HEK293 (cell line): ENCODE results near the gene SCRN3.

Experiments used
- CTCF ChIA-PET: fragments of 350-600 bp; formaldehyde crosslinking; extraction: SDS; loops from one replicate; lab custom pipeline; 2021; ENCODE audit warnings: antibody characterized with exemption; lab: Yijun Ruan, JAX
- POLR2A ChIA-PET: fragments of 300-600 bp; formaldehyde crosslinking; extraction: SDS; loops from one replicate; lab custom pipeline; 2020; ENCODE audit warnings: antibody characterized with exemption, inconsistent platforms; lab: Yijun Ruan, JAX
- H3K27ac ChIP-seq: fragments of 200-500 bp; sonication (Bioruptor generic); 2 replicates; pipeline ENCODE4 v1.5.1; 2014; ENCODE audit warnings: low read depth, low read length, control low read depth, inconsistent platforms; ENCODE audit errors: extremely low read depth
- H3K36me3 ChIP-seq, 2 experiments: fragments of 200-500 bp in 1 of 2; sonication (Bioruptor generic) in 1 of 2; 1 replicate in 1 of 2; 2 replicates in 1 of 2; pipeline ENCODE4 v1.5.1; 2014 to 2017; ENCODE audit warnings: inconsistent platforms in 2 of 2, low read length in 2 of 2; ENCODE audit not compliant: control insufficient read depth in 2 of 2, insufficient read depth in 1 of 2
- H3K4me1 ChIP-seq: fragments of 200-500 bp; sonication (Bioruptor generic); 2 replicates; pipeline ENCODE4 v1.5.1; 2014; ENCODE audit warnings: mild to moderate bottlenecking, low read length, inconsistent platforms; ENCODE audit not compliant: control insufficient read depth, insufficient read depth
- H3K4me3 ChIP-seq: 2 replicates; pipeline ENCODE4 v1.5.1; 2011; ENCODE audit warnings: low read depth, mild to moderate bottlenecking, control low read depth, low read length, moderate library complexity
- H3K9me3 ChIP-seq: fragments of 200-500 bp; sonication (Bioruptor generic); 2 replicates; pipeline ENCODE4 v1.5.1; 2014; ENCODE audit warnings: low read depth, low read length, inconsistent platforms; ENCODE audit not compliant: control insufficient read depth, insufficient read depth
- GLI2 ChIP-seq: fragments of 450-650 bp; formaldehyde crosslinking; IDR thresholded peaks from 2 replicates; pipeline ENCODE4; 2017; ENCODE audit warnings: missing biosample characterization, missing genetic modification characterization, low read depth, borderline replicate concordance
- KLF10 ChIP-seq: fragments of 450-650 bp; IDR thresholded peaks from 2 replicates; pipeline ENCODE4 v1.5.1; 2018; ENCODE audit warnings: missing biosample characterization, mild to moderate bottlenecking, missing genetic modification characterization
- OSR2 ChIP-seq: fragments of 450-650 bp; formaldehyde crosslinking; IDR thresholded peaks from 2 replicates; pipeline ENCODE4 v1.5.1; 2016; ENCODE audit warnings: missing biosample characterization, missing genetic modification characterization
- SP7 ChIP-seq: fragments of 450-650 bp; formaldehyde crosslinking; IDR thresholded peaks from 2 replicates; pipeline ENCODE4 v1.5.1; 2016; ENCODE audit warnings: missing biosample characterization, missing genetic modification characterization
- TCF7L2 ChIP-seq: IDR thresholded peaks from 2 replicates; pipeline ENCODE4 v1.6.1; 2011; ENCODE audit warnings: low read depth, mild to moderate bottlenecking, inconsistent platforms, low read length, moderate library complexity, borderline replicate concordance
- ZBTB17 ChIP-seq: fragments of 450-650 bp; formaldehyde crosslinking; IDR thresholded peaks from 2 replicates; pipeline ENCODE4 v1.5.1; 2016; ENCODE audit warnings: missing biosample characterization, missing genetic modification characterization
- ZEB2 ChIP-seq: fragments of 450-650 bp; formaldehyde crosslinking; IDR thresholded peaks from 2 replicates; pipeline ENCODE4 v1.5.1; 2016; ENCODE audit warnings: missing biosample characterization, missing genetic modification characterization
- ZIC2 ChIP-seq: fragments of 450-650 bp; formaldehyde crosslinking; IDR thresholded peaks from 2 replicates; pipeline ENCODE4 v1.5.1; 2016; ENCODE audit warnings: missing biosample characterization, missing genetic modification characterization
- ZNF133 ChIP-seq: fragments of 450-650 bp; formaldehyde crosslinking; IDR thresholded peaks from 2 replicates; pipeline ENCODE4 v1.5.1; 2016; ENCODE audit warnings: missing biosample characterization, missing genetic modification characterization
- ZNF140 ChIP-seq: fragments of 450-650 bp; formaldehyde crosslinking; IDR thresholded peaks from 2 replicates; pipeline ENCODE4 v1.5.1; 2016; ENCODE audit warnings: missing biosample characterization, missing genetic modification characterization
- ZNF146 ChIP-seq: fragments of 450-650 bp; formaldehyde crosslinking; IDR thresholded peaks from 2 replicates; pipeline ENCODE4 v1.5.1; 2016; ENCODE audit warnings: missing biosample characterization, missing genetic modification characterization
- ZNF311 ChIP-seq: fragments of 450-650 bp; formaldehyde crosslinking; IDR thresholded peaks from 2 replicates; pipeline ENCODE4 v1.5.1; 2017; ENCODE audit warnings: missing biosample characterization, missing genetic modification characterization, borderline replicate concordance
- ZNF324 ChIP-seq: fragments of 450-650 bp; formaldehyde crosslinking; IDR thresholded peaks from 2 replicates; pipeline ENCODE4 v1.5.1; 2016; ENCODE audit warnings: missing biosample characterization, missing genetic modification characterization
- ZNF366 ChIP-seq: fragments of 450-650 bp; formaldehyde crosslinking; conservative IDR thresholded peaks from 2 replicates; pipeline ENCODE4 v1.5.1; 2016; ENCODE audit warnings: missing biosample characterization, missing genetic modification characterization
- ZNF394 ChIP-seq: fragments of 450-650 bp; formaldehyde crosslinking; IDR thresholded peaks from 2 replicates; pipeline ENCODE4 v1.5.1; 2016; ENCODE audit warnings: missing biosample characterization, missing genetic modification characterization, mild to moderate bottlenecking, moderate library complexity, borderline replicate concordance
- ZNF433 ChIP-seq: fragments of 450-650 bp; formaldehyde crosslinking; IDR thresholded peaks from 2 replicates; pipeline ENCODE4 v1.5.1; 2016; ENCODE audit warnings: missing biosample characterization, missing genetic modification characterization, low read depth
- ZNF501 ChIP-seq: fragments of 450-650 bp; formaldehyde crosslinking; IDR thresholded peaks from 2 replicates; pipeline ENCODE4 v1.5.1; 2016; ENCODE audit warnings: missing biosample characterization, missing genetic modification characterization
- ZNF785 ChIP-seq: fragments of 450-650 bp; formaldehyde crosslinking; IDR thresholded peaks from 2 replicates; pipeline ENCODE4 v1.5.1; 2016; ENCODE audit warnings: missing biosample characterization, missing genetic modification characterization
- ZNF843 ChIP-seq: fragments of 450-650 bp; formaldehyde crosslinking; IDR thresholded peaks from 2 replicates; pipeline ENCODE4 v1.5.1; 2016; ENCODE audit warnings: missing biosample characterization, missing genetic modification characterization
- TF ChIP-seq, protein P1 (sequence below): fragments of 450-650 bp; formaldehyde crosslinking; conservative IDR thresholded peaks from 2 replicates; pipeline ENCODE4 v1.5.1; 2016; ENCODE audit warnings: low read depth, missing biosample characterization, missing genetic modification characterization
- TF ChIP-seq, protein P2 (sequence below): fragments of 450-650 bp; formaldehyde crosslinking; IDR thresholded peaks from 2 replicates; pipeline ENCODE4 v1.5.1; 2016; ENCODE audit warnings: missing biosample characterization, missing genetic modification characterization, borderline replicate concordance
- TF ChIP-seq, protein P3 (sequence below): fragments of 450-650 bp; formaldehyde crosslinking; IDR thresholded peaks from 2 replicates; pipeline ENCODE4 v1.5.1; 2017; ENCODE audit warnings: missing biosample characterization, missing genetic modification characterization
- TF ChIP-seq, protein P4 (sequence below): fragments of 450-650 bp; formaldehyde crosslinking; IDR thresholded peaks from 2 replicates; pipeline ENCODE4 v1.5.1; 2017; ENCODE audit warnings: missing biosample characterization, missing genetic modification characterization

Gene SCRN3

DNA sequence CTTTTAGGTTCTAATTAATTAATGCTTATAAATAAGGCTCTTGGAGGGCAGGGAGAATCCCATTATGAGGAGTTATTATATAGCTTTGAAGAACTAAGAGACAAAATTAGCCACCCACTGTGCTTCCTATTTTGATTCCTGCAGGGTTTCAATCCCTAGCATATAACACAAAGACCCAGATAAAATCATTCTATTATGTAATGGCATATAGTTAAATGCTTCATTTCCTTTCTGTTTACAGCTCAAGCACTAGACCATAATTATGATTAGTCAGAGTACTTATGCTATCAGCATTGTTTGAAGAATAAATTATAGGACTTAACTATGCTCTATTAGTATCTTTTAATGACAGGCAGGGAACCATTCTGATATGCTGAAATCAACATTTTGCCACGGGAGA, 82.2 kb downstream of the SCRN3 start:
- H3K4me1 ChIP-seq: no peaks in the 10 kb centered on the region
- CTCF ChIA-PET: interaction anchor here (0.6 to 2.3 kb wide), 3 partner anchors 15 to 518 kb away, joined by 3 to 13 read pairs (median 5); no protein-coding TSS in a partner anchor
- no peak overlapping the region for H3K4me3 ChIP-seq
- no peak overlapping the region for H3K27ac ChIP-seq
- H3K36me3 ChIP-seq: peaks cover 0 to 3% of the 10 kb centered on the region in 2 experiments; a peak in 2 of 3 replicates
- H3K9me3 ChIP-seq: no peaks in the 10 kb centered on the region
- POLR2A ChIA-PET: no interaction called here
- TF ChIP-seq ZNF843 (tag by site-specific recombination): peak; percentile 50; the same call in 1 of the 2 replicates
- TF ChIP-seq SP7 (tag by site-specific recombination): peak; percentile 95
- no peak for TF ChIP-seq ZNF140
- 0 out of 2 replicates have a peak, but pooled peaks have one; percentile 35 for TF ChIP-seq KLF10
- no peak for TF ChIP-seq ZNF311
- TF ChIP-seq ZNF324 (tag by site-specific recombination): no peak
- no peak for TF ChIP-seq ZNF133 (tag by site-specific recombination)
- TF ChIP-seq, protein P1, sequence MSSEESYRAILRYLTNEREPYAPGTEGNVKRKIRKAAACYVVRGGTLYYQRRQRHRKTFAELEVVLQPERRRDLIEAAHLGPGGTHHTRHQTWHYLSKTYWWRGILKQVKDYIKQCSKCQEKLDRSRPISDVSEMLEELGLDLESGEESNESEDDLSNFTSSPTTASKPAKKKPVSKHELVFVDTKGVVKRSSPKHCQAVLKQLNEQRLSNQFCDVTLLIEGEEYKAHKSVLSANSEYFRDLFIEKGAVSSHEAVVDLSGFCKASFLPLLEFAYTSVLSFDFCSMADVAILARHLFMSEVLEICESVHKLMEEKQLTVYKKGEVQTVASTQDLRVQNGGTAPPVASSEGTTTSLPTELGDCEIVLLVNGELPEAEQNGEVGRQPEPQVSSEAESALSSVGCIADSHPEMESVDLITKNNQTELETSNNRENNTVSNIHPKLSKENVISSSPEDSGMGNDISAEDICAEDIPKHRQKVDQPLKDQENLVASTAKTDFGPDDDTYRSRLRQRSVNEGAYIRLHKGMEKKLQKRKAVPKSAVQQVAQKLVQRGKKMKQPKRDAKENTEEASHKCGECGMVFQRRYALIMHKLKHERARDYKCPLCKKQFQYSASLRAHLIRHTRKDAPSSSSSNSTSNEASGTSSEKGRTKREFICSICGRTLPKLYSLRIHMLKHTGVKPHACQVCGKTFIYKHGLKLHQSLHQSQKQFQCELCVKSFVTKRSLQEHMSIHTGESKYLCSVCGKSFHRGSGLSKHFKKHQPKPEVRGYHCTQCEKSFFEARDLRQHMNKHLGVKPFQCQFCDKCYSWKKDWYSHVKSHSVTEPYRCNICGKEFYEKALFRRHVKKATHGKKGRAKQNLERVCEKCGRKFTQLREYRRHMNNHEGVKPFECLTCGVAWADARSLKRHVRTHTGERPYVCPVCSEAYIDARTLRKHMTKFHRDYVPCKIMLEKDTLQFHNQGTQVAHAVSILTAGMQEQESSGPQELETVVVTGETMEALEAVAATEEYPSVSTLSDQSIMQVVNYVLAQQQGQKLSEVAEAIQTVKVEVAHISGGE: no peak
- no peak for TF ChIP-seq ZNF433 (tag by site-specific recombination)
- TF ChIP-seq TCF7L2: peak; percentile 90; the same call in 1 of the 2 replicates
- peak; percentile 58 for TF ChIP-seq ZEB2
- peak; percentile 63 for TF ChIP-seq GLI2 (tag by site-specific recombination)
- 0 out of 2 replicates have a peak, but pooled peaks have one; percentile 18 for TF ChIP-seq ZNF366 (tag by site-specific recombination)
- TF ChIP-seq, protein P2, sequence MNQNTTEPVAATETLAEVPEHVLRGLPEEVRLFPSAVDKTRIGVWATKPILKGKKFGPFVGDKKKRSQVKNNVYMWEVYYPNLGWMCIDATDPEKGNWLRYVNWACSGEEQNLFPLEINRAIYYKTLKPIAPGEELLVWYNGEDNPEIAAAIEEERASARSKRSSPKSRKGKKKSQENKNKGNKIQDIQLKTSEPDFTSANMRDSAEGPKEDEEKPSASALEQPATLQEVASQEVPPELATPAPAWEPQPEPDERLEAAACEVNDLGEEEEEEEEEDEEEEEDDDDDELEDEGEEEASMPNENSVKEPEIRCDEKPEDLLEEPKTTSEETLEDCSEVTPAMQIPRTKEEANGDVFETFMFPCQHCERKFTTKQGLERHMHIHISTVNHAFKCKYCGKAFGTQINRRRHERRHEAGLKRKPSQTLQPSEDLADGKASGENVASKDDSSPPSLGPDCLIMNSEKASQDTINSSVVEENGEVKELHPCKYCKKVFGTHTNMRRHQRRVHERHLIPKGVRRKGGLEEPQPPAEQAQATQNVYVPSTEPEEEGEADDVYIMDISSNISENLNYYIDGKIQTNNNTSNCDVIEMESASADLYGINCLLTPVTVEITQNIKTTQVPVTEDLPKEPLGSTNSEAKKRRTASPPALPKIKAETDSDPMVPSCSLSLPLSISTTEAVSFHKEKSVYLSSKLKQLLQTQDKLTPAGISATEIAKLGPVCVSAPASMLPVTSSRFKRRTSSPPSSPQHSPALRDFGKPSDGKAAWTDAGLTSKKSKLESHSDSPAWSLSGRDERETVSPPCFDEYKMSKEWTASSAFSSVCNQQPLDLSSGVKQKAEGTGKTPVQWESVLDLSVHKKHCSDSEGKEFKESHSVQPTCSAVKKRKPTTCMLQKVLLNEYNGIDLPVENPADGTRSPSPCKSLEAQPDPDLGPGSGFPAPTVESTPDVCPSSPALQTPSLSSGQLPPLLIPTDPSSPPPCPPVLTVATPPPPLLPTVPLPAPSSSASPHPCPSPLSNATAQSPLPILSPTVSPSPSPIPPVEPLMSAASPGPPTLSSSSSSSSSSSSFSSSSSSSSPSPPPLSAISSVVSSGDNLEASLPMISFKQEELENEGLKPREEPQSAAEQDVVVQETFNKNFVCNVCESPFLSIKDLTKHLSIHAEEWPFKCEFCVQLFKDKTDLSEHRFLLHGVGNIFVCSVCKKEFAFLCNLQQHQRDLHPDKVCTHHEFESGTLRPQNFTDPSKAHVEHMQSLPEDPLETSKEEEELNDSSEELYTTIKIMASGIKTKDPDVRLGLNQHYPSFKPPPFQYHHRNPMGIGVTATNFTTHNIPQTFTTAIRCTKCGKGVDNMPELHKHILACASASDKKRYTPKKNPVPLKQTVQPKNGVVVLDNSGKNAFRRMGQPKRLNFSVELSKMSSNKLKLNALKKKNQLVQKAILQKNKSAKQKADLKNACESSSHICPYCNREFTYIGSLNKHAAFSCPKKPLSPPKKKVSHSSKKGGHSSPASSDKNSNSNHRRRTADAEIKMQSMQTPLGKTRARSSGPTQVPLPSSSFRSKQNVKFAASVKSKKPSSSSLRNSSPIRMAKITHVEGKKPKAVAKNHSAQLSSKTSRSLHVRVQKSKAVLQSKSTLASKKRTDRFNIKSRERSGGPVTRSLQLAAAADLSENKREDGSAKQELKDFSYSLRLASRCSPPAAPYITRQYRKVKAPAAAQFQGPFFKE (tag by site-specific recombination): no peak
- TF ChIP-seq ZBTB17: peak; percentile 54; the same call in 1 of the 2 replicates
- TF ChIP-seq, protein P3, sequence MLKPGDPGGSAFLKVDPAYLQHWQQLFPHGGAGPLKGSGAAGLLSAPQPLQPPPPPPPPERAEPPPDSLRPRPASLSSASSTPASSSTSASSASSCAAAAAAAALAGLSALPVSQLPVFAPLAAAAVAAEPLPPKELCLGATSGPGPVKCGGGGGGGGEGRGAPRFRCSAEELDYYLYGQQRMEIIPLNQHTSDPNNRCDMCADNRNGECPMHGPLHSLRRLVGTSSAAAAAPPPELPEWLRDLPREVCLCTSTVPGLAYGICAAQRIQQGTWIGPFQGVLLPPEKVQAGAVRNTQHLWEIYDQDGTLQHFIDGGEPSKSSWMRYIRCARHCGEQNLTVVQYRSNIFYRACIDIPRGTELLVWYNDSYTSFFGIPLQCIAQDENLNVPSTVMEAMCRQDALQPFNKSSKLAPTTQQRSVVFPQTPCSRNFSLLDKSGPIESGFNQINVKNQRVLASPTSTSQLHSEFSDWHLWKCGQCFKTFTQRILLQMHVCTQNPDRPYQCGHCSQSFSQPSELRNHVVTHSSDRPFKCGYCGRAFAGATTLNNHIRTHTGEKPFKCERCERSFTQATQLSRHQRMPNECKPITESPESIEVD (tag by site-specific recombination): peak; percentile 59; the same call in 1 of the 2 replicates
- no peak for TF ChIP-seq ZNF394 (tag by site-specific recombination)
- TF ChIP-seq ZNF146: no peak
- peak; percentile 42; the same call in 1 of the 2 replicates for TF ChIP-seq ZIC2 (tag by site-specific recombination)
- TF ChIP-seq OSR2 (tag by site-specific recombination): peak; percentile 85
- TF ChIP-seq ZNF501 (tag by site-specific recombination): no peak
- no peak for TF ChIP-seq ZNF785
- TF ChIP-seq, protein P4, sequence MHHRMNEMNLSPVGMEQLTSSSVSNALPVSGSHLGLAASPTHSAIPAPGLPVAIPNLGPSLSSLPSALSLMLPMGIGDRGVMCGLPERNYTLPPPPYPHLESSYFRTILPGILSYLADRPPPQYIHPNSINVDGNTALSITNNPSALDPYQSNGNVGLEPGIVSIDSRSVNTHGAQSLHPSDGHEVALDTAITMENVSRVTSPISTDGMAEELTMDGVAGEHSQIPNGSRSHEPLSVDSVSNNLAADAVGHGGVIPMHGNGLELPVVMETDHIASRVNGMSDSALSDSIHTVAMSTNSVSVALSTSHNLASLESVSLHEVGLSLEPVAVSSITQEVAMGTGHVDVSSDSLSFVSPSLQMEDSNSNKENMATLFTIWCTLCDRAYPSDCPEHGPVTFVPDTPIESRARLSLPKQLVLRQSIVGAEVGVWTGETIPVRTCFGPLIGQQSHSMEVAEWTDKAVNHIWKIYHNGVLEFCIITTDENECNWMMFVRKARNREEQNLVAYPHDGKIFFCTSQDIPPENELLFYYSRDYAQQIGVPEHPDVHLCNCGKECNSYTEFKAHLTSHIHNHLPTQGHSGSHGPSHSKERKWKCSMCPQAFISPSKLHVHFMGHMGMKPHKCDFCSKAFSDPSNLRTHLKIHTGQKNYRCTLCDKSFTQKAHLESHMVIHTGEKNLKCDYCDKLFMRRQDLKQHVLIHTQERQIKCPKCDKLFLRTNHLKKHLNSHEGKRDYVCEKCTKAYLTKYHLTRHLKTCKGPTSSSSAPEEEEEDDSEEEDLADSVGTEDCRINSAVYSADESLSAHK (tag by site-specific recombination): no peak
